ENCODE results near the gene MTHFD1. TPM values are rescaled to one million over a fixed set of nuclear protein-coding genes. Genes with fewer than 3 reads are reported as not detected.

Gene MTHFD1
- total and polyA plus RNA-seq, 2 of the 4 experiments (the other 2 are of a cell fraction) = 32.2 to 64.9 TPM

DNA sequence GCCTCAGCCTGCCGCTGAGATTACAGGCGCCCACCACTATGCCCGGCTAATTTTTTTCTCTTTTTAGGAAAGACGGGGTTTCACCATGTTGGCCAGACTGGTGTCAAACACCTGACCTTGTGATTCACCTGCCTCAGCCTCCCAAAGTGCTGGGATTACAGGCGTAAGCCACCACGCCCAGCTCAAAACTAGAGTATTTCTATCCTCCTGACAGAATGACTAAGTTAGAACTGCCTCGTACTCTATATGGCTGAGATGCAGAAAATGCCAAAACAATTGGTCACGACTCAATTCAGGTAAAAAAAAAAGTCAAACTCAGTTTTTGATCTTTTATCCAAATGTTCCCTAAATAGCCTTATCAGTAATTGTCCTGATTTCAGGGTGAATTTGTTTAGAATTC, 88.3 kb downstream of the MTHFD1 start:
- dilution Hi-C loops (cut with HindIII; ENCODE audit: low sequenced_read_pairs, unreplicated experiment) = no loop called here
- H3K4me1 ChIP-seq (ENCODE audit: control insufficient read depth, insufficient read depth, low read length) = no peaks in the 10 kb centered on the region
- H2AK9ac ChIP-seq (replicated peaks; ENCODE audit: low read depth, low read length, poor library complexity) = no peak overlapping the region
- in situ Hi-C loops (cut with MboI; ENCODE audit: low sequenced_read_pairs) = loop anchor here (25.0 kb wide), 1 partner anchor 464 kb away; no protein-coding TSS in a partner anchor
- no peak overlapping the region for H3K18ac ChIP-seq (ENCODE audit: low read depth, low read length)
- POLR2A ChIA-PET (ENCODE audit: unreplicated experiment) = no interaction called here
- no peak overlapping the region for H3K4me3 ChIP-seq (ENCODE audit: insufficient read depth, low read depth, low read length)
- H3K14ac ChIP-seq (replicated peaks; ENCODE audit: low read depth, low read length) = no peak overlapping the region
- H3K27me3 ChIP-seq (ENCODE audit: control insufficient read depth, insufficient read depth, low read length) = no peaks in the 10 kb centered on the region
- no peak for TF ChIP-seq SMC3 (IDR thresholded peaks at IDR 0.05; ENCODE audit: low read depth, low read length)
- TF ChIP-seq MAZ (IDR thresholded peaks at IDR 0.05; ENCODE audit: borderline replicate concordance, low read depth, low read length) = no peak
- TF ChIP-seq, protein P1, sequence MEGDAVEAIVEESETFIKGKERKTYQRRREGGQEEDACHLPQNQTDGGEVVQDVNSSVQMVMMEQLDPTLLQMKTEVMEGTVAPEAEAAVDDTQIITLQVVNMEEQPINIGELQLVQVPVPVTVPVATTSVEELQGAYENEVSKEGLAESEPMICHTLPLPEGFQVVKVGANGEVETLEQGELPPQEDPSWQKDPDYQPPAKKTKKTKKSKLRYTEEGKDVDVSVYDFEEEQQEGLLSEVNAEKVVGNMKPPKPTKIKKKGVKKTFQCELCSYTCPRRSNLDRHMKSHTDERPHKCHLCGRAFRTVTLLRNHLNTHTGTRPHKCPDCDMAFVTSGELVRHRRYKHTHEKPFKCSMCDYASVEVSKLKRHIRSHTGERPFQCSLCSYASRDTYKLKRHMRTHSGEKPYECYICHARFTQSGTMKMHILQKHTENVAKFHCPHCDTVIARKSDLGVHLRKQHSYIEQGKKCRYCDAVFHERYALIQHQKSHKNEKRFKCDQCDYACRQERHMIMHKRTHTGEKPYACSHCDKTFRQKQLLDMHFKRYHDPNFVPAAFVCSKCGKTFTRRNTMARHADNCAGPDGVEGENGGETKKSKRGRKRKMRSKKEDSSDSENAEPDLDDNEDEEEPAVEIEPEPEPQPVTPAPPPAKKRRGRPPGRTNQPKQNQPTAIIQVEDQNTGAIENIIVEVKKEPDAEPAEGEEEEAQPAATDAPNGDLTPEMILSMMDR (conservative IDR thresholded peaks at IDR 0.05; ENCODE audit: low read depth, low read length) = no peak
- no peak for TF ChIP-seq POLR2A (IDR thresholded peaks at IDR 0.05; ENCODE audit: low read depth, low read length)
- TF ChIP-seq MXI1 (IDR thresholded peaks at IDR 0.05; ENCODE audit: borderline replicate concordance, low read depth, low read length) = no peak
- TF ChIP-seq CHD1 (IDR thresholded peaks at IDR 0.05; ENCODE audit: low read depth, low read length) = no peak
- no peak for TF ChIP-seq MAFK (IDR thresholded peaks at IDR 0.05; ENCODE audit: low read depth, low read length)
- TF ChIP-seq BHLHE40 (IDR thresholded peaks at IDR 0.05; ENCODE audit: low read depth, low read length) = no peak
- TF ChIP-seq, protein P2, sequence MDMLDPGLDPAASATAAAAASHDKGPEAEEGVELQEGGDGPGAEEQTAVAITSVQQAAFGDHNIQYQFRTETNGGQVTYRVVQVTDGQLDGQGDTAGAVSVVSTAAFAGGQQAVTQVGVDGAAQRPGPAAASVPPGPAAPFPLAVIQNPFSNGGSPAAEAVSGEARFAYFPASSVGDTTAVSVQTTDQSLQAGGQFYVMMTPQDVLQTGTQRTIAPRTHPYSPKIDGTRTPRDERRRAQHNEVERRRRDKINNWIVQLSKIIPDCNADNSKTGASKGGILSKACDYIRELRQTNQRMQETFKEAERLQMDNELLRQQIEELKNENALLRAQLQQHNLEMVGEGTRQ (IDR thresholded peaks at IDR 0.05; ENCODE audit: low read depth, low read length) = no peak
- no peak for TF ChIP-seq RAD21 (IDR thresholded peaks at IDR 0.05; ENCODE audit: low read length)
- no peak for TF ChIP-seq NFE2L2 (IDR thresholded peaks at IDR 0.05; ENCODE audit: low read depth, low read length)
- no peak overlapping the region for H3K9ac ChIP-seq (ENCODE audit: low read depth, low read length)
- no peak overlapping the region for H4K5ac ChIP-seq (ENCODE audit: low read depth, low read length)
- no peak overlapping the region for H4K91ac ChIP-seq (ENCODE audit: insufficient read depth, low read depth, low read length)
- no peak for ATAC-seq (ENCODE audit: low read depth)
- BruUV-seq (replicated peaks) = no TSS peak
- 95% methylated on average over 4 of the region's 8 CpGs; no CpG with 5 or more reads in 1 of the 2 experiments for WGBS, 2 experiments (ENCODE audit: extremely low coverage in 2 of 2, insufficient read length in 1 of 2)
- no peaks in the 10 kb centered on the region for H4K20me1 ChIP-seq (ENCODE audit: insufficient read depth, low read length)
- 0 out of 4 replicates have a peak, but pooled peaks cover 0 to 2% of the 10 kb centered on the region in 2 experiments for H3K79me1 ChIP-seq (ENCODE audit: low read depth in 1 of 2, low read length in 2 of 2)
- no peak overlapping the region for H3K4ac ChIP-seq (ENCODE audit: low read depth, low read length)
- no peak overlapping the region for H2AK5ac ChIP-seq (ENCODE audit: low read depth, low read length)
- no peaks in the 10 kb centered on the region for H3K9me1 ChIP-seq (ENCODE audit: insufficient read depth, low read length)
- DNase-seq = no peak
- H2BK5ac ChIP-seq (ENCODE audit: low read depth, low read length, poor library complexity, severe bottlenecking) = no peak overlapping the region
- H2AFZ ChIP-seq (replicated peaks; ENCODE audit: low read length, poor library complexity) = no peak overlapping the region
- H3K23ac ChIP-seq (ENCODE audit: low read depth, low read length) = no peak overlapping the region
- no peak overlapping the region for H3K4me2 ChIP-seq (ENCODE audit: low read depth, low read length)
- CTCF ChIA-PET = no interaction called here
- no peak overlapping the region for H2BK20ac ChIP-seq (ENCODE audit: low read depth, low read length)
- 0 out of 2 replicates have a peak, but pooled peaks cover 1% of the 10 kb centered on the region for H3K36me3 ChIP-seq (ENCODE audit: control insufficient read depth, insufficient read depth, low read length)
- no peaks in the 10 kb centered on the region for H3K9me3 ChIP-seq (ENCODE audit: control insufficient read depth, insufficient read depth, low read length)
- H2BK120ac ChIP-seq (ENCODE audit: low read depth, low read length) = no peak overlapping the region
- H2BK15ac ChIP-seq (ENCODE audit: low read depth, low read length) = no peak overlapping the region
- no peak overlapping the region for H3K56ac ChIP-seq (ENCODE audit: extremely low read depth, insufficient read depth, low read length)
- intact Hi-C loops (cut with micrococcal nuclease) = no loop called here
- no peak overlapping the region for H3K27ac ChIP-seq (ENCODE audit: insufficient read depth, low read length)
- H4K8ac ChIP-seq (ENCODE audit: low read depth in 2 of 2, low read length in 2 of 2) = no peak overlapping the region

Data from IMR-90 (cell line).